Left lung (tissue), 14 donors: Measurements from ENCODE around the gene SATB1. TPM values are rescaled to one million over a fixed set of nuclear protein-coding genes. Genes with fewer than 3 reads are reported as not detected.

Source experiments
- ATAC-seq: fragments of 200-7000 bp; cut with Tn5 transposase; one replicate; pipeline ENCODE4 v1.9.1; 2020; ENCODE audit warnings: moderate library complexity
- DNase-seq, 4 donors: peaks; one replicate each; pipeline ENCODE4 v3.0.0-alpha.2; 2013 to 2020
- H3K27ac ChIP-seq, 2 donors: fragments of 200-600 bp; sonication (generic) in 1 of 2; one replicate each; pipeline versions ENCODE4 v1.5.0 to v1.8.0; 2020 to 2021
- H3K27me3 ChIP-seq, 2 donors: fragments of 200-600 bp; sonication (generic) in 1 of 2; one replicate each; pipeline versions ENCODE4 v1.5.0 to v1.8.0; 2020 to 2021
- H3K36me3 ChIP-seq, 2 donors: fragments of 200-600 bp; sonication (generic) in 1 of 2; one replicate each; pipeline versions ENCODE4 v1.5.0 to v1.8.0; 2020 to 2021
- H3K4me1 ChIP-seq, 2 donors: fragments of 200-600 bp; one replicate each; pipeline ENCODE4 v1.8.0; 2021
- H3K4me3 ChIP-seq, 2 donors: fragments of 200-600 bp; sonication (generic) in 1 of 2; one replicate each; pipeline versions ENCODE4 v1.5.0 to v1.8.0; 2020 to 2021; ENCODE audit warnings: mild to moderate bottlenecking in 1 of 2
- H3K9me3 ChIP-seq, 2 donors: fragments of 200-600 bp; sonication (generic) in 1 of 2; one replicate each; pipeline versions ENCODE4 v1.5.0 to v1.8.0; 2020 to 2021
- intact Hi-C, 2 donors: fragments of 100-400 bp; cut with DNase I; formaldehyde crosslinking; loops; one replicate each; pipeline versions ENCODE4 v1.11.2 to v1.14.2; 2022
- long read RNA-seq, 12 donors: library from polyadenylated mRNA in 2 of 12; unstranded in 2 of 12; transcript quantifications; one replicate each; pipeline ENCODE4 v2.0.0 and lab custom pipeline, GENCODE V29; 2019 to 2026
- polyA plus RNA-seq, 6 donors: library from polyadenylated mRNA; unstranded; fragments of 120-200 nt; gene quantifications; one replicate each; pipeline ENCODE4 v1.2.1, GENCODE V29; 2013; ENCODE audit not compliant: insufficient read length in 6 of 6
- total RNA-seq, 2 donors: library from RNA; stranded (reverse); fragmentation: NEBNext Ultra II Directional; extraction: Animal tissue kit (Norgen Biotek cat#: 25700); gene quantifications; one replicate each; pipeline ENCODE4 v1.2.1, GENCODE V29; 2021
- TF ChIP-seq, protein P1 (sequence below), 2 donors: fragments of 200-600 bp; sonication (generic) in 1 of 2; IDR thresholded peaks; one replicate each; pipeline versions ENCODE4 v1.5.0 to v1.8.0; 2021; ENCODE audit warnings: antibody characterized with exemption in 2 of 2
- donor health status: DM: no; HTN: yes; CAD: no.
- donor health status: DM: no; HTN: no; CAD: no.

The SATB1 gene
- total RNA-seq (10 to 100 TPM; 24.0 to 25.1 TPM), polyA plus RNA-seq (10 to 100 TPM; 50.7 to 59.4 (median 53.9) TPM)
- long read RNA-seq, donor 1, full-length matches to known transcripts: 8 of 70 reads
- long read RNA-seq, donor 1, partial matches to known transcripts: 62 of 70 reads
- long read RNA-seq, donor 1, other reads (novel, unspliced or antisense): 0 of 70 reads
- long read RNA-seq, donor 2, full-length matches to known transcripts: 15 of 74 reads
- long read RNA-seq, donor 2, partial matches to known transcripts: 59 of 74 reads
- long read RNA-seq, donor 2, other reads (novel, unspliced or antisense): 0 of 74 reads
- long read RNA-seq, donor 3, full-length matches to known transcripts: 4 of 10 reads
- long read RNA-seq, donor 3, partial matches to known transcripts: 6 of 10 reads
- long read RNA-seq, donor 3, other reads (novel, unspliced or antisense): 0 of 10 reads
- long read RNA-seq, donor 4: 0 reads
- long read RNA-seq, donor 5, full-length matches to known transcripts: 9 of 51 reads
- long read RNA-seq, donor 5, partial matches to known transcripts: 42 of 51 reads
- long read RNA-seq, donor 5, other reads (novel, unspliced or antisense): 0 of 51 reads
- long read RNA-seq, donor 6, full-length matches to known transcripts: 7 of 12 reads
- long read RNA-seq, donor 6, partial matches to known transcripts: 5 of 12 reads
- long read RNA-seq, donor 6, other reads (novel, unspliced or antisense): 0 of 12 reads
- long read RNA-seq, donor 7, full-length matches to known transcripts: 7 of 7 reads
- long read RNA-seq, donor 7, partial matches to known transcripts: 0 of 7 reads
- long read RNA-seq, donor 7, other reads (novel, unspliced or antisense): 0 of 7 reads
- long read RNA-seq, donor 8, full-length matches to known transcripts: 14 of 45 reads
- long read RNA-seq, donor 8, partial matches to known transcripts: 31 of 45 reads
- long read RNA-seq, donor 8, other reads (novel, unspliced or antisense): 0 of 45 reads
- long read RNA-seq, donor 9: 0 reads
- long read RNA-seq, donor 10: 0 reads
- long read RNA-seq, donor 11, full-length matches to known transcripts: 18 of 127 reads
- long read RNA-seq, donor 11, partial matches to known transcripts: 109 of 127 reads
- long read RNA-seq, donor 11, other reads (novel, unspliced or antisense): 0 of 127 reads
- long read RNA-seq, donor 12, full-length matches to known transcripts: 10 of 48 reads
- long read RNA-seq, donor 12, partial matches to known transcripts: 38 of 48 reads
- long read RNA-seq, donor 12, other reads (novel, unspliced or antisense): 0 of 48 reads

DNA sequence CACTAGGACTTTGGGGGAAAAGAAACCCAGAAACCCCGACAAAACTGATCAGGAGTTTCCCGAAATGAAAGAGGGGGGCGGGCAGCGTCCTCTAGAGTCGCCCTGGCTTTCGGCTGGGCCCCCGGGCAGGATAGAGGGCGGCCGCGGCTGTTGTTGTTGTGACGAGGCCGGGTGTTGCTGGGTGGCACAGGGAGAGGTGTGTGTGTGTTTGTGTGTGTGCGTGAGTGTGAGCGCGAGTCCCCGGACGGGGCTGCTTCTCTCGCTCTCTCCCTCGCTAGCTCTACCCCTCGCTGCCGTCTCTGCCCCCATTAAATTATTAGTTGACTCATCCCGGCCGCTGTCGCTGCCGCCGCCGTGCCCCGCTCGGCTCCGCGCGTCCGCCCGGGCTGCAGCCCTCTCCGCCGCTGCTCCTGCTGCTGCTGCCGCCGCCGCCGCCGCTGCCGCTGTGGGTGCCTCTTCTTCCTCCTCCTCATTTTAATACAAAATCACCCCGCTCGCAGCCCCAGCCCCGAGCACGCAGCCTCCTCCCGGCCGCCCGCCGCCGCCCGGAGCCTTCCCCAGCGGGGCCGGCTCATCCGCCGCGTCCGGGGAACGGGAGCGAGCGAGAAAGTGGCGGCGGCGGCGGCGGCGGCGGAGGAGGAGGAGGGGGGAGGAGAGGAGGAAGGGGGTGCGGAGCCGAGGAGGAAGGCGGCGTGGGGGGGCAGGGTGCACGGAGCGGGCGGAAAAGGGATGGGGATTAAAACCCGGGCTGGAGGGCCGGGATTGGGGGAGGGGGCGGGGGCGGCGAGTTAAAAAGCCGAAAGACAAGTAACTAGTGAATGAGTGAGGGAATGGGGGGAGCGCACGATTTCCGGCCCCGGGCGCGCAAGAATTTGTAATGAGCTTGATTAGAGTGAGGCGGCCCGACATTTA, at the start of gene SATB1:
Gene SATB1, minus strand, starts transcription at position 611 of the 912 bp plus-strand sequence. CDS start 4,372 bp downstream, outside the sequence.
- no peaks in the 10 kb centered on the region for H3K27me3 ChIP-seq
- H3K27ac ChIP-seq: peak within 1 kb of the TSS; percentile 87 to 92
- H3K4me1 ChIP-seq: peaks cover 0 to 30% of the 10 kb centered on the region in 2 donors
- H3K4me3 ChIP-seq: peak within 1 kb of the TSS; percentile 75 to 79
- TF ChIP-seq, protein P1, sequence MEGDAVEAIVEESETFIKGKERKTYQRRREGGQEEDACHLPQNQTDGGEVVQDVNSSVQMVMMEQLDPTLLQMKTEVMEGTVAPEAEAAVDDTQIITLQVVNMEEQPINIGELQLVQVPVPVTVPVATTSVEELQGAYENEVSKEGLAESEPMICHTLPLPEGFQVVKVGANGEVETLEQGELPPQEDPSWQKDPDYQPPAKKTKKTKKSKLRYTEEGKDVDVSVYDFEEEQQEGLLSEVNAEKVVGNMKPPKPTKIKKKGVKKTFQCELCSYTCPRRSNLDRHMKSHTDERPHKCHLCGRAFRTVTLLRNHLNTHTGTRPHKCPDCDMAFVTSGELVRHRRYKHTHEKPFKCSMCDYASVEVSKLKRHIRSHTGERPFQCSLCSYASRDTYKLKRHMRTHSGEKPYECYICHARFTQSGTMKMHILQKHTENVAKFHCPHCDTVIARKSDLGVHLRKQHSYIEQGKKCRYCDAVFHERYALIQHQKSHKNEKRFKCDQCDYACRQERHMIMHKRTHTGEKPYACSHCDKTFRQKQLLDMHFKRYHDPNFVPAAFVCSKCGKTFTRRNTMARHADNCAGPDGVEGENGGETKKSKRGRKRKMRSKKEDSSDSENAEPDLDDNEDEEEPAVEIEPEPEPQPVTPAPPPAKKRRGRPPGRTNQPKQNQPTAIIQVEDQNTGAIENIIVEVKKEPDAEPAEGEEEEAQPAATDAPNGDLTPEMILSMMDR (IDR thresholded peaks at IDR 0.05): no peak
- no peaks in the 10 kb centered on the region for H3K9me3 ChIP-seq
- DNase-seq (peak; percentile 79 to 95 (median 88)), ATAC-seq (peak; percentile 83)
- intact Hi-C loops: no loop called here
- peaks cover 0 to 4% of the 10 kb centered on the region in 2 donors for H3K36me3 ChIP-seq

DNA sequence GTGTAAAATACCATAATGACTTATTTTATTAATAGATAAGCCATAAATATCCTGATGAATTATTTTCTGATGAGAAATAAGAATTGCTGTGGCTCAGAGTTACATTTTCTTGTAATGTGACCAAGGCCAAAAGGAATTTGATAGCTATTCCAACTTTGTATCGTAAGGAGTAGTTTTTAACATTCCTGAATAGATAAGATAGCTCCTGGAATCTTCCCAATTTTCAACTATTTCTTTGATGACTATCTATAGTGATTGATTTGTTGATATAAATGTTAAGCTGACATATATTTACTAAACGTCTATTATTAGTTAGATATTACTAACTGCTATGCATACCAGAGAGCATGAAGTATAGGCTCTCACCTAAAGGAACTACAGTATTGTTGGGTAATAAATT, 49.1 kb upstream of the SATB1 start:
- Histone ChIP-seq H3K4me1 (no peaks in the 10 kb centered on the region), H3K9me3 (no peaks in the 10 kb centered on the region), H3K4me3 (no peak overlapping the region), H3K27me3 (no peaks in the 10 kb centered on the region), H3K27ac (no peak overlapping the region), H3K36me3 (no peaks in the 10 kb centered on the region)
- TF ChIP-seq, protein P1 (IDR thresholded peaks at IDR 0.05): no peak
- intact Hi-C loops: no loop called here
- ATAC-seq: no peak
- DNase-seq: no peak

DNA sequence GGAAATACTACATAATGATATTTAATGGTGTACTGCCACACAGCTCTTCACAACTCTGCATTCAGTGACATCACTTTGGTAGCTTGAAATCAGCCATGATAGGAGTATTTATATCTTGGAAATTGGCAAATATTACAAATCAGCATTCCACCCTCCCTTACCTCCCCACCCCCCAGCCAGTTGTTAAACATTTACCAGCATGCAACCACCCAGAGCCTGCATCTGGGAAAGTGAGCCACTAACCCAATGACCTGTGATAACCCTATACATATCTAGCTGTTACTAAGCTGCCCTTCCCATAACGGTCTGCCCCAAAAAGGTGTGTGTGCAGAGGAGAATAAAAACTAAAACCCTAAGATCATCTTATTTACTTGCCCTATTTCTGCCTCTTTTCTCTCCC, 44.6 kb upstream of the SATB1 start:
- ATAC-seq: no peak
- Histone ChIP-seq H3K9me3 (no peaks in the 10 kb centered on the region), H3K4me1 (no peaks in the 10 kb centered on the region), H3K27me3 (no peaks in the 10 kb centered on the region), H3K36me3 (no peaks in the 10 kb centered on the region), H3K4me3 (no peak overlapping the region), H3K27ac (no peak overlapping the region)
- no peak for DNase-seq
- intact Hi-C loops: no loop called here
- TF ChIP-seq, protein P1 (IDR thresholded peaks at IDR 0.05): no peak

DNA sequence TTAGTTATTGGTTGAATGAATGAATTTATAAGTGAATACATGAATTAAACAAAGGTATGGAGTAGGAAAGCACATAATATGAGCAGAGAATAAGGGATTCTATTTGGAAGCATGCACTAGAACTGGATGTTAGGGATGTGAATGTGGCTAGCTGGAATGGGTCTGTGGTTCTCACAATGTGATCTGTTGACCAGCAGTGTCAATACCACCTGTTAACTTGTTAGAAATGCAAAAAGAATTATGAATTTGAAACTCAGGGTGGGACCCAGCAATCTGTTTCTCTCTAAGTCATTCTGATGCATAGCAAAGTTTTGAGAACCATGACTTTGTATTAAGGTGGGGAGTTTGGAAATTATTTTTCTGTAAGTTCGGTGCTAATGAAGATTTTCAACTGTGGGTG, 41.0 kb upstream of the SATB1 start:
- Histone ChIP-seq H3K27ac (no peak overlapping the region), H3K27me3 (no peaks in the 10 kb centered on the region), H3K9me3 (peaks cover 0 to 7% of the 10 kb centered on the region in 2 donors), H3K4me1 (no peaks in the 10 kb centered on the region), H3K4me3 (no peak overlapping the region), H3K36me3 (no peaks in the 10 kb centered on the region)
- no peak for DNase-seq
- ATAC-seq: no peak
- intact Hi-C loops: no loop called here
- TF ChIP-seq, protein P1 (IDR thresholded peaks at IDR 0.05): no peak
